ENCODE results near the gene SV2C.

- TF ChIP-seq CTCF (IDR thresholded peaks at IDR 0.05), result no peak
- no peak for TF ChIP-seq EZH2 (IDR thresholded peaks at IDR 0.05; ENCODE audit: borderline replicate concordance, insufficient read depth, low read depth, low read length, poor library complexity, severe bottlenecking)
These were observed 297.3 kb downstream of the SV2C start for GRCh38 chr5:76380346-76381066.
